CD14-positive monocyte (primary cell): ENCODE measurements around the gene ZNF22. TPM values are rescaled to one million over a fixed set of nuclear protein-coding genes. Genes with fewer than 3 reads are reported as not detected.
A peak's percentile ranks its signal among the peaks of the same experiment; 100 is the strongest.

Source experiments
- DNase-seq, 3 donors: peaks; one replicate each; pipeline ENCODE4 v3.0.0-alpha.2; 2011 to 2022
- H2AFZ ChIP-seq: 2 replicates; pipeline ENCODE4 v1.6.0; 2012; ENCODE audit warnings: mild to moderate bottlenecking, low read depth, low read length, inconsistent platforms; ENCODE audit not compliant: insufficient read depth, poor library complexity, severe bottlenecking
- H3K27ac ChIP-seq, 2 donors: 1 replicate in 1 of 2; 2 replicates in 1 of 2; pipeline ENCODE4 v1.5.1; 2012 to 2013; ENCODE audit warnings: low read length in 2 of 2, control low read depth in 1 of 2, inconsistent platforms in 1 of 2, low read depth in 1 of 2, mild to moderate bottlenecking in 1 of 2
- H3K27me3 ChIP-seq, 2 donors: one replicate each; pipeline versions ENCODE4 v1.6.0 to v1.6.1; 2011 to 2013; ENCODE audit warnings: low read length in 2 of 2; ENCODE audit not compliant: control insufficient read depth in 2 of 2, insufficient read depth in 2 of 2
- H3K36me3 ChIP-seq, 2 donors: replicated peaks in 1 of 2; 1 replicate in 1 of 2; 2 replicates in 1 of 2; pipeline versions ENCODE4 v1.5.1 to v1.6.1; 2012 to 2013; ENCODE audit warnings: low read length in 2 of 2, control low read depth in 1 of 2, inconsistent platforms in 1 of 2, mild to moderate bottlenecking in 1 of 2; ENCODE audit not compliant: insufficient read depth in 2 of 2, control insufficient read depth in 1 of 2
- H3K4me1 ChIP-seq, 2 donors: 1 replicate in 1 of 2; 2 replicates in 1 of 2; pipeline versions ENCODE4 v1.5.1 to v1.6.1; 2012 to 2013; ENCODE audit warnings: low read length in 2 of 2, control low read depth in 1 of 2, inconsistent platforms in 1 of 2, mild to moderate bottlenecking in 1 of 2, moderate library complexity in 1 of 2; ENCODE audit not compliant: insufficient read depth in 2 of 2, control insufficient read depth in 1 of 2
- H3K4me2 ChIP-seq: replicated peaks from 2 replicates; pipeline ENCODE3; 2012; ENCODE audit warnings: low read length, moderate library complexity, mild to moderate bottlenecking; ENCODE audit not compliant: poor library complexity, severe bottlenecking; ENCODE audit errors: extremely low read depth
- H3K4me3 ChIP-seq, 3 experiments: fragments of 200-600 bp in 1 of 3; sonication (generic) in 1 of 3; replicated peaks in 1 of 3; 1 replicate in 2 of 3; 2 replicates in 1 of 3; pipeline ENCODE4 v1.5.1; 2011 to 2013; ENCODE audit warnings: low read length in 3 of 3, mild to moderate bottlenecking in 3 of 3, control low read depth in 2 of 3, low read depth in 2 of 3, inconsistent platforms in 1 of 3, moderate library complexity in 1 of 3
- H3K79me2 ChIP-seq: 2 replicates; pipeline ENCODE4 v1.6.0; 2012; ENCODE audit warnings: mild to moderate bottlenecking, control low read depth, inconsistent platforms, low read length, moderate library complexity; ENCODE audit not compliant: insufficient read depth
- H3K9ac ChIP-seq: 2 replicates; pipeline ENCODE4 v1.6.0; 2017; ENCODE audit warnings: low read length, mild to moderate bottlenecking; ENCODE audit not compliant: insufficient read depth, poor library complexity, severe bottlenecking
- H3K9me3 ChIP-seq, 2 donors: replicated peaks in 1 of 2; 1 replicate in 1 of 2; 2 replicates in 1 of 2; pipeline versions ENCODE4 v1.5.1 to v1.6.1; 2012 to 2013; ENCODE audit warnings: low read length in 2 of 2, control low read depth in 1 of 2; ENCODE audit not compliant: control insufficient read depth in 1 of 2, insufficient read depth in 1 of 2
- H4K20me1 ChIP-seq: 2 replicates; pipeline ENCODE4 v1.6.0; 2012; ENCODE audit warnings: mild to moderate bottlenecking, low read length, control low read depth, moderate library complexity; ENCODE audit not compliant: insufficient read depth
- H3K27ac Mint-ChIP-seq, 7 donors: one replicate each; pipeline ENCODE4 v1.8.0; 2020; ENCODE audit warnings: mild to moderate bottlenecking in 7 of 7, mixed read lengths in 7 of 7, moderate library complexity in 6 of 7, inconsistent platforms in 2 of 7
- H3K27me3 Mint-ChIP-seq, 3 donors: one replicate each; pipeline ENCODE4 v1.8.0; 2021 to 2022; ENCODE audit warnings: low read depth in 3 of 3, mild to moderate bottlenecking in 3 of 3, mixed read lengths in 3 of 3, moderate library complexity in 3 of 3, inconsistent platforms in 1 of 3
- H3K36me3 Mint-ChIP-seq, 2 donors: one replicate each; pipeline ENCODE4 v1.8.0; 2020; ENCODE audit warnings: mixed read lengths in 2 of 2, inconsistent platforms in 1 of 2, mild to moderate bottlenecking in 1 of 2
- H3K4me1 Mint-ChIP-seq: one replicate; pipeline ENCODE4 v1.8.0; 2020; ENCODE audit warnings: mild to moderate bottlenecking, mixed read lengths
- H3K4me3 Mint-ChIP-seq, 2 donors: one replicate each; pipeline ENCODE4 v1.8.0; 2020; ENCODE audit warnings: mild to moderate bottlenecking in 2 of 2, mixed read lengths in 2 of 2, moderate library complexity in 1 of 2
- H3K9me3 Mint-ChIP-seq, 7 donors: one replicate each; pipeline ENCODE4 v1.8.0; 2020 to 2022; ENCODE audit warnings: mixed read lengths in 7 of 7, mild to moderate bottlenecking in 6 of 7, moderate library complexity in 6 of 7, inconsistent platforms in 2 of 7
- CTCF ChIP-seq: fragments of 200-600 bp; IDR thresholded peaks from one replicate; pipeline ENCODE4 v1.8.0; 2022; ENCODE audit warnings: antibody characterized with exemption, mild to moderate bottlenecking
- WGBS: methylation state at CpG from one replicate; pipeline ENCODE4 v1.1.5; 2013; ENCODE audit warnings: missing lambda C conversion rate; ENCODE audit not compliant: insufficient coverage; 5-methylcytosine and 5-hydroxymethylcytosine counted together
- intact Hi-C, 2 donors: fragments of 100-400 bp; cut with micrococcal nuclease; formaldehyde crosslinking; loops; one replicate each; pipeline versions ENCODE4 v1.15.0 to v1.15.1; 2023
- polyA plus RNA-seq, 3 donors: library from polyadenylated mRNA; depleted of rRNA in 1 of 3; unstranded in 2 of 3; stranded (reverse) in 1 of 3; fragments of 300-500 nt in 2 of 3; fragments of >200 nt in 1 of 3; fragmentation: Illumina TruSeq in 2 of 3; gene quantifications; 1 replicate in 2 of 3; 2 replicates in 1 of 3; pipeline ENCODE4 v1.2.3, GENCODE V29; 2012 to 2021

The ZNF22 gene
- polyA plus RNA-seq, 3 donors, result 4.1 to 14.6 (median 10.4) TPM

DNA sequence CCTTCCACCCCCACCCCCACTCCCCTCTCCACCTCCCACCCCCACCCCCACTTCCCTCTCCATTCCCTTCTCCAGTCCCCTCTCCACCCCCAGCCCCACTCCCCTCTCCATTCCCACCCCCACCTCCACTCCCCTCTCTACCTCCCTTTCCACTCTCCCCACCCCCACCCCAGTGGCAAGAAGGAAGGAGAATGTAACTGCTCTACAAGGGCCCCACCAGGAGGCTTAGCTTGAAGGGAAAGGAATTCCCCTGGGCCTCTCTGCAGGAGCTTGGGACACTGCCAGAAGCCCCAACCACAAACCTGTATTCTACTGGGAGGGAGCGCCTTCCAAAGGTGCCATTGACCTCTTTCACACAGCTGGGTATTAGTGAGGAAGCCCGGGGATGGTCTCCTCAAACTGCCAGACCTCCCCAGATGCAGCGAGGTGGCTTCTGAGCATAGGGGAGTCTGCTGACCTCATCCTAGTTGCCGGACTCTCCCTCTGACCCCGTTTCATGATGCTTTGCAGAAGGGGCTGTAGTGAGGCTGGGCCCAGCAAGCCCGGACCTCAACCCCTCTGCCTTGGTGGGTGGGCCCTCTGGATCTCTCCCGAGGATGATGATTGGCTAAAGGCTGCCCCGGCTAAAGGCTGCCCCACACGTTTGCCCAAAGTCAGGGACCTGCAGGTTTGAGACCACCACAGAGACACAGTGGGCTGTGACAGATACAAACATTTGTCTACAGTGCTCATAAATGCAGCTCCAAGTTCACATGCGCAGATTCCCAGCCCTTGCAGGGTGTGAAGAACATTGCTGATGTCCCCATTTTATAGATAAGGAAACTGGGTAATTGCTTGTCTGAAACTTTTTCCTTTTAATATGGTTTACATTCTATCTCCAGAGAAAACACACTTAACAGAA lies 25.0 kb upstream of the ZNF22 start:
- peaks cover 85% of the 10 kb centered on the region for H3K79me2 ChIP-seq
- Mint-ChIP-seq H3K36me3 (peaks cover 56 to 75% of the 10 kb centered on the region in 2 donors), H3K9me3 (peaks cover 0 to 2% (median 0%) of the 10 kb centered on the region in 7 donors), H3K27me3 (no peaks in the 10 kb centered on the region), H3K4me1 (peaks cover 64% of the 10 kb centered on the region), H3K4me3 (no peak overlapping the region), H3K27ac (peak overlapping the region in 1 of 7 donors; percentile 63)
- H3K9me3 ChIP-seq, result no peaks in the 10 kb centered on the region
- WGBS, result 45% methylated on average over 8 of the region's 10 CpGs
- H3K4me3 ChIP-seq, result no peak overlapping the region
- H3K36me3 ChIP-seq, result peaks cover 73 to 80% of the 10 kb centered on the region in 2 donors
- intact Hi-C loops, result loop anchor here in 1 of 2 donors (2.0 kb wide), 1 partner anchor 43 kb away; no protein-coding TSS in a partner anchor
- no peaks in the 10 kb centered on the region for H3K27me3 ChIP-seq
- H3K27ac ChIP-seq, result peak overlapping the region in 1 of 2 donors; percentile 49
- TF ChIP-seq CTCF, result no peak
- peaks cover 52% of the 10 kb centered on the region for H4K20me1 ChIP-seq
- H3K4me1 ChIP-seq, result peaks cover 49 to 65% of the 10 kb centered on the region in 2 donors
- no peak overlapping the region for H2AFZ ChIP-seq
- peak overlapping the region; percentile 64 for H3K4me2 ChIP-seq
- H3K9ac ChIP-seq, result no peak overlapping the region
- DNase-seq, result no peak

GRCh38 chr10:44976352-44977198 lies 24.1 kb upstream of the ZNF22 start:
- H3K4me3 Mint-ChIP-seq, result no peak overlapping the region

More at GRCh38 chr10:44976352-44977198, 24.1 kb upstream of the ZNF22 start:
- 84% methylated on average over 5 of the region's 9 CpGs for WGBS
- Histone ChIP-seq H3K36me3 (peaks cover 71 to 80% of the 10 kb centered on the region in 2 donors), H4K20me1 (peaks cover 61% of the 10 kb centered on the region), H3K79me2 (peaks cover 82% of the 10 kb centered on the region), H3K9me3 (no peaks in the 10 kb centered on the region), H3K4me2 (no peak overlapping the region), H3K27me3 (no peaks in the 10 kb centered on the region), H3K27ac (peak overlapping the region in 1 of 2 donors; percentile 49), H2AFZ (no peak overlapping the region), H3K9ac (no peak overlapping the region), H3K4me3 (no peak overlapping the region), H3K4me1 (peaks cover 40 to 56% of the 10 kb centered on the region in 2 donors)
- Mint-ChIP-seq H3K27me3 (no peaks in the 10 kb centered on the region), H3K27ac (peak overlapping the region in 4 of 7 donors; percentile 37 to 68 (median 58)), H3K4me1 (peaks cover 55% of the 10 kb centered on the region), H3K36me3 (peaks cover 53 to 75% of the 10 kb centered on the region in 2 donors), H3K9me3 (no peaks in the 10 kb centered on the region)
- TF ChIP-seq CTCF, result no peak
- no peak for DNase-seq
- intact Hi-C loops, result no loop called here
